Stimulated activated CD4-positive, alpha-beta T cell treated with anti-CD3 and anti-CD28 coated beads, Interleukin-1b, Interleukin-23, amount 100 ng/mL, for 1 hour (primary cell): ENCODE data around the gene TRPC4AP.
A peak's percentile ranks its signal among the peaks of the same experiment; 100 is the strongest.
"Not testable (repeated sequence)": the region's sequence is repeated elsewhere in the genome, so short reads cannot be mapped to it uniquely, and the experiment has no call there.

Source experiments
- DNase-seq, 2 donors: peaks; one replicate each; pipeline ENCODE4 v3.0.0-alpha.2; 2020; ENCODE audit warnings: low read depth in 2 of 2

Gene TRPC4AP

GRCh38 chr20:35092524-35093266, at the start of gene TRPC4AP:
Gene TRPC4AP (minus strand): TSS chr20:35092807. CDS start chr20:35092781, 26 bp downstream.
- DNase-seq = peak; percentile 62 to 74

- DNase-seq = no peak
These were observed 43.4 kb upstream of the TRPC4AP start for GRCh38 chr20:35135867-35136586.

GRCh38 chr20:35134880-35135279, 42.3 kb upstream of the TRPC4AP start:
- DNase-seq = no peak

- DNase-seq = no peak
These were observed 41.9 kb upstream of the TRPC4AP start for GRCh38 chr20:35134472-35134871.

- no peak for DNase-seq
These were observed 41.1 kb upstream of the TRPC4AP start for GRCh38 chr20:35133735-35134134.

- no peak for DNase-seq
These were observed 40.4 kb upstream of the TRPC4AP start for GRCh38 chr20:35133031-35133430.

- DNase-seq = no peak
These were observed 39.3 kb upstream of the TRPC4AP start for GRCh38 chr20:35131934-35132333.

- no peak for DNase-seq
These were observed 37.1 kb upstream of the TRPC4AP start for GRCh38 chr20:35129647-35130069.

- no peak for DNase-seq
These were observed 33.1 kb upstream of the TRPC4AP start for GRCh38 chr20:35125753-35126152.

GRCh38 chr20:35122756-35123405, 30.3 kb upstream of the TRPC4AP start:
- DNase-seq = no peak

GRCh38 chr20:35121186-35121585, 28.6 kb upstream of the TRPC4AP start:
- DNase-seq = no peak

GRCh38 chr20:35120012-35120701, 27.6 kb upstream of the TRPC4AP start:
- no peak for DNase-seq

GRCh38 chr20:35117629-35118028, 25.0 kb upstream of the TRPC4AP start:
- no peak for DNase-seq

GRCh38 chr20:35117196-35117595, 24.6 kb upstream of the TRPC4AP start:
- no peak for DNase-seq

- DNase-seq = no peak
These were observed 23.7 kb upstream of the TRPC4AP start for GRCh38 chr20:35116258-35116657.

- no peak for DNase-seq
These were observed 23.0 kb upstream of the TRPC4AP start for GRCh38 chr20:35115606-35116005.

- not testable (repeated sequence) for DNase-seq
These were observed 19.7 kb upstream of the TRPC4AP start for GRCh38 chr20:35112276-35112675.

- DNase-seq = no peak
These were observed 18.7 kb upstream of the TRPC4AP start for GRCh38 chr20:35111141-35111888.

- no peak for DNase-seq
These were observed 16.3 kb upstream of the TRPC4AP start for GRCh38 chr20:35108921-35109320.

- no peak for DNase-seq
These were observed 14.3 kb upstream of the TRPC4AP start for GRCh38 chr20:35106827-35107380.

- DNase-seq = no peak
These were observed 12.2 kb upstream of the TRPC4AP start for GRCh38 chr20:35104685-35105295.
